ENCODE data around the gene XCL2.
A peak's percentile ranks its signal among the peaks of the same experiment; 100 is the strongest.

XCL2 gene

DNA sequence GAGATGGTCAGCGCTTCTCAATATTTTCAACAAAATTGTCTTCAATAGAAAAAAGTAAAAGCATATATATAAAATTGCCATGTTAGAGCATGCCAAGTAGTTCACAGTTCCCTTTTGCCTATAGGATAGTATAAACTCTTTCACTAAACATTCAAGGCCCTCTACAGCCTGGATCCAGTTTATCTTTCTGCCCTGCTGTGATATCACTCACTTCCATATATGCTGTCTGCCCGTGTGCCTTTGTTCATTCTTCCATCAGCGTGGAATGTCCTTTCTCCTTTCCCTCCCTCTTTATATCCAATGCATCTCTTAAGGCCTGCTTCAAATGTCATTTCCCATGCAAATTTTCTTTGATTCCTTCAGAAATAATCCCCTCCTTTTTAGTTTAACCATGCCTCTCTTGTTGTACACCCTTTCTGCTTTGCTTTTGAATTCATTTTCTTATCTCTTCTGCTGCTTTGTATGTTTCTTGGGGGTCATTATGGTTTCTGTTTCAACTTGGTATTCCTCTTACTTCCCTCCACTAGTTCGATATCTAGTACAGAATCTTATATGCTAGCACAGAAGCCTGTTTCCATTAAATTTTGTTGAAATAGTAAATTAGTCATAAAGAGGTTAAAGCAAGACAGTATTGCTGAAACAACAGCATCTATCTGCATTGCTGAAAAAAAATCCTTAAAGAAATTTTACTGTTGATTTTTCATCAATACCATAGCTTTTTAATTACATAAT lies 44.7 kb downstream of the XCL2 start:
- Mint-ChIP-seq H3K4me3 (no peak overlapping the region), H3K27me3 (ENCODE audit: low read depth, poor library complexity) (peaks cover 4% of the 10 kb centered on the region), H3K4me1 (peaks cover 18% of the 10 kb centered on the region), H3K9me3 (no peaks in the 10 kb centered on the region), H3K27ac (no peak overlapping the region), H3K36me3 (ENCODE audit: low read depth) (no peaks in the 10 kb centered on the region)
- TF ChIP-seq, protein P1, sequence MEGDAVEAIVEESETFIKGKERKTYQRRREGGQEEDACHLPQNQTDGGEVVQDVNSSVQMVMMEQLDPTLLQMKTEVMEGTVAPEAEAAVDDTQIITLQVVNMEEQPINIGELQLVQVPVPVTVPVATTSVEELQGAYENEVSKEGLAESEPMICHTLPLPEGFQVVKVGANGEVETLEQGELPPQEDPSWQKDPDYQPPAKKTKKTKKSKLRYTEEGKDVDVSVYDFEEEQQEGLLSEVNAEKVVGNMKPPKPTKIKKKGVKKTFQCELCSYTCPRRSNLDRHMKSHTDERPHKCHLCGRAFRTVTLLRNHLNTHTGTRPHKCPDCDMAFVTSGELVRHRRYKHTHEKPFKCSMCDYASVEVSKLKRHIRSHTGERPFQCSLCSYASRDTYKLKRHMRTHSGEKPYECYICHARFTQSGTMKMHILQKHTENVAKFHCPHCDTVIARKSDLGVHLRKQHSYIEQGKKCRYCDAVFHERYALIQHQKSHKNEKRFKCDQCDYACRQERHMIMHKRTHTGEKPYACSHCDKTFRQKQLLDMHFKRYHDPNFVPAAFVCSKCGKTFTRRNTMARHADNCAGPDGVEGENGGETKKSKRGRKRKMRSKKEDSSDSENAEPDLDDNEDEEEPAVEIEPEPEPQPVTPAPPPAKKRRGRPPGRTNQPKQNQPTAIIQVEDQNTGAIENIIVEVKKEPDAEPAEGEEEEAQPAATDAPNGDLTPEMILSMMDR (IDR thresholded peaks at IDR 0.05) = no peak
- DNase-seq = no peak

DNA sequence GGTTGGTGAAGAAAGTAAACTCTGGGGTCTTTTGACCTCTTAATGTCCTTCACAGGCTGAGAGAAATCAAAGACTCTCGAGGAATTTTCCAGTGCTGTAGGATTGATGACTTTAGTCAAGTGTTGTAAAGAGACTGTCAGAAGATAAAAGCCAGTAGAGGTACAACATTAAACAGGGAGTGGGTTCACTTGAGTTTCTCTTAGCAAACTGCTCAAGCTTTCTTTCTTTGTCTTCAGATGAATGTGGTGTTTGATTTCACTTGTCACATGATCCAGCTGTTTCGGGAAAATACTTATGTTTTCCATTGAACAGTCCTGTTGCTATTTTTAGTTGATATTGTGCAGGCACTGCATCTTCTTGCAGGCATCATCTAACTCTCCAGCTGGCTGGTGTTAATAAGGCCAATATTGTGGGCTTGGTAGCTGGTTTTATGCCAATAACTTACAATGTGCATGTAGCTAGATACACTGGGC lies 45.6 kb downstream of the XCL2 start:
- H3K4me1 Mint-ChIP-seq = peaks cover 18% of the 10 kb centered on the region
- peak overlapping the region; percentile 66 for H3K27ac Mint-ChIP-seq
- no peak overlapping the region for H3K4me3 Mint-ChIP-seq
- H3K36me3 Mint-ChIP-seq (ENCODE audit: low read depth) = no peaks in the 10 kb centered on the region
- TF ChIP-seq, protein P1 (IDR thresholded peaks at IDR 0.05) = no peak
- H3K27me3 Mint-ChIP-seq (ENCODE audit: low read depth, poor library complexity) = no peaks in the 10 kb centered on the region
- no peaks in the 10 kb centered on the region for H3K9me3 Mint-ChIP-seq
- DNase-seq = no peak

DNA sequence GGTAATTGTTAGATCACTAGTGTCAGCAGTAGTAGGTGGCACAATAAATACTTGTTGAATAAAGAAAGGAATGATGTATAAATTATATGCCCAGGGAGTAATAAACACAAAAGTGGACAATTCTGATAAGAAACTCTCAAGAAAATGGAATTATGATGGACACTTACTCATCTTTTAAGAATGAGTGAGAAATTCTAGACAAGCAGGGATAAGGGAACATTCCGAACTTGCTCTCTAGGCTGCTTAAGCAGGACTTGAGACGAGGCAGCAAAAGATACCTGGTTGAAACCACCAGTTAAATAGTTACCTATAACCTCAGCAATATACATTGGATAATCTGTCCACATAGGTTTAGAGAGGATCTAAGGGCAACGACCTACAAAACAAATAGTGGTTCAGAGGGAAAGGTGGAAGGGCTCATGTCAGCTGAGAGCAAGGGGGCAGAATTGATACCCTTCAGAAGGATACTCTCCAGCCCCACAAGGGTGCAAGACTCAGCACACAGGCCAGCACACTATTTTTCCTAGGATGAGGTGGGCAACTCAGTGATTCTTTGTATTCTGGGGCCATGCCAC lies 46.3 kb downstream of the XCL2 start:
- no peak overlapping the region for H3K4me3 Mint-ChIP-seq
- TF ChIP-seq, protein P1 (IDR thresholded peaks at IDR 0.05) = no peak
- H3K27me3 Mint-ChIP-seq (ENCODE audit: low read depth, poor library complexity) = no peaks in the 10 kb centered on the region
- no peaks in the 10 kb centered on the region for H3K36me3 Mint-ChIP-seq (ENCODE audit: low read depth)
- no peaks in the 10 kb centered on the region for H3K9me3 Mint-ChIP-seq
- H3K27ac Mint-ChIP-seq = no peak overlapping the region
- peaks cover 18% of the 10 kb centered on the region for H3K4me1 Mint-ChIP-seq
- DNase-seq = no peak

DNA sequence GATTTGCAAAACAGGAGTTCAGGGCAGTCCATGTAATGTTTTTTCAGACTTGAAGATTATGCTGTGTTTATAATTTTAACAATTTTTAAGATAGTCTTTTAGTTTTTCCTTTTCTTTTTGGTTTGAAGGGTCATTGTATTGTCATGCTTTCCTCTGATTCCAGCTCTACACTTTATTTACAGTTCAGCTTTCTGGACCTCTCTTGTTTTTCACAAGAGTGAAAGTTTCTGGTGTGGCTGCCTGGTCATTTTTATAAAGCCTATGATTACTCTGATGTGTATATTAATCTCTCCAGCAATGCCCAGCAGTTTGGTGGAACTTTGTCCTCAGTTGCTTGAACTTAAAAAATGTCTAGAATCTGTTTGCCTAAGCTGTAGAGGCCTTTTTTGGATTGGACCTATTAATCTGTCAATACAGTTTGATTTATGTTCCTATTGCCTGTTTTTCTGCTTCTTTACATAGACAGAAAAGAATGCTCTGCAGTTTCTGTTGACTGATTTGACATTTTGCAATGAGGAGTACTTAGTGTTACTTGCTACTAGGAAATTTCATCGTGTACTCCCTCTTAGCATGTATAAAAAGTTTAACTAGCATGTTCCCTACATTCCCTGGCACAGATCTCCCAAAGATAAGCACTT lies 52.2 kb downstream of the XCL2 start:
- Mint-ChIP-seq H3K9me3 (no peaks in the 10 kb centered on the region), H3K4me3 (no peak overlapping the region), H3K27me3 (ENCODE audit: low read depth, poor library complexity) (no peaks in the 10 kb centered on the region), H3K27ac (no peak overlapping the region), H3K36me3 (ENCODE audit: low read depth) (no peaks in the 10 kb centered on the region), H3K4me1 (no peaks in the 10 kb centered on the region)
- no peak for DNase-seq
- TF ChIP-seq, protein P1 (IDR thresholded peaks at IDR 0.05) = no peak
